ENCODE data around the gene CDK9.

Gene CDK9

GRCh38 chr9:127788337-127789011, 2.6 kb downstream of the CDK9 start (continued):
- TF ChIP-seq POU6F1 (CRISPR knock-in tag; IDR thresholded peaks at IDR 0.05; ENCODE audit: borderline replicate concordance, low read depth) (no peak), ZNF70 (CRISPR knock-in tag; IDR thresholded peaks at IDR 0.05) (no peak), TCF4 (CRISPR knock-in tag; IDR thresholded peaks at IDR 0.05; ENCODE audit: borderline replicate concordance) (no peak), OSR1 (CRISPR knock-in tag; IDR thresholded peaks at IDR 0.05) (no peak), PATZ1 (CRISPR knock-in tag; IDR thresholded peaks at IDR 0.05; ENCODE audit: borderline replicate concordance) (no peak)

GRCh38 chr9:127789179-127789578, 3.3 kb downstream of the CDK9 start:
- TF ChIP-seq ISL1 (CRISPR knock-in tag; IDR thresholded peaks at IDR 0.05) (no peak), TCF4 (CRISPR knock-in tag; IDR thresholded peaks at IDR 0.05; ENCODE audit: borderline replicate concordance) (no peak), ESRRG (CRISPR knock-in tag; IDR thresholded peaks at IDR 0.05) (no peak), GLIS3 (CRISPR knock-in tag; IDR thresholded peaks at IDR 0.05) (no peak), ZC3H10 (CRISPR knock-in tag; IDR thresholded peaks at IDR 0.05) (no peak), CSRNP3 (CRISPR knock-in tag; IDR thresholded peaks at IDR 0.05) (no peak), SNAI2 (CRISPR knock-in tag; IDR thresholded peaks at IDR 0.05) (no peak), ARNTL (CRISPR knock-in tag; IDR thresholded peaks at IDR 0.05; ENCODE audit: borderline replicate concordance, low read depth) (no peak), TOX (CRISPR knock-in tag; IDR thresholded peaks at IDR 0.05; ENCODE audit: borderline replicate concordance) (no peak), ZFP30 (CRISPR knock-in tag; IDR thresholded peaks at IDR 0.05) (no peak), POU6F1 (CRISPR knock-in tag; IDR thresholded peaks at IDR 0.05; ENCODE audit: borderline replicate concordance, low read depth) (no peak), ZNF565 (CRISPR knock-in tag; conservative IDR thresholded peaks at IDR 0.05; ENCODE audit: low read depth) (no peak), RARB (CRISPR knock-in tag; IDR thresholded peaks at IDR 0.05) (no peak), ZNF8 (CRISPR knock-in tag; IDR thresholded peaks at IDR 0.05) (no peak), PPARA (CRISPR knock-in tag; IDR thresholded peaks at IDR 0.05; ENCODE audit: borderline replicate concordance) (no peak), ZNF70 (CRISPR knock-in tag; IDR thresholded peaks at IDR 0.05) (no peak), TSHZ2 (CRISPR knock-in tag; IDR thresholded peaks at IDR 0.05) (no peak), ZFP3 (CRISPR knock-in tag; IDR thresholded peaks at IDR 0.05) (no peak), OSR1 (CRISPR knock-in tag; IDR thresholded peaks at IDR 0.05) (no peak)
- no peak for ATAC-seq

Data from SK-N-SH treated with all-trans-retinoic acid at 6 μM for 48 hours (cell line).